RPMI8226 (cell line): ENCODE data around the gene CNNM3.

Source experiments
- DNase-seq: peaks from one replicate; pipeline ENCODE4 v3.0.0-alpha.2; 2015

Gene CNNM3

GRCh38 chr2:96866149-96866548 lies 50.1 kb downstream of the CNNM3 start:
- no peak for DNase-seq

GRCh38 chr2:96866586-96866985 lies 50.5 kb downstream of the CNNM3 start:
- no peak for DNase-seq

- DNase-seq, result no peak
Measured at GRCh38 chr2:96866986-96867755, 51.1 kb downstream of the CNNM3 start.

GRCh38 chr2:96867756-96868554 lies 51.9 kb downstream of the CNNM3 start:
- DNase-seq, result peak; percentile 30

GRCh38 chr2:96868555-96869280 lies 52.6 kb downstream of the CNNM3 start:
- DNase-seq, result peak; percentile 79

- DNase-seq, result no peak
Measured at GRCh38 chr2:96869281-96869821, 53.3 kb downstream of the CNNM3 start.

GRCh38 chr2:96869822-96870625 lies 54.0 kb downstream of the CNNM3 start, which contains the start of gene SEMA4C:
TSS of gene SEMA4C (minus strand) at chr2:96870080. CDS start at chr2:96867886, 2,194 bp downstream.
- DNase-seq, result peak; percentile 53

GRCh38 chr2:96870626-96871255 lies 54.7 kb downstream of the CNNM3 start:
- DNase-seq, result no peak

GRCh38 chr2:96872591-96873349 lies 56.7 kb downstream of the CNNM3 start:
- DNase-seq, result no peak

- DNase-seq, result peak; percentile 74
Measured at GRCh38 chr2:96873651-96874096, 57.6 kb downstream of the CNNM3 start.

GRCh38 chr2:96874198-96874831 lies 58.2 kb downstream of the CNNM3 start:
- DNase-seq, result peak; percentile 50

- DNase-seq, result no peak
Measured at GRCh38 chr2:96875498-96876268, 59.6 kb downstream of the CNNM3 start.

GRCh38 chr2:96876269-96877041 lies 60.4 kb downstream of the CNNM3 start:
- DNase-seq, result no peak

GRCh38 chr2:96877042-96877451 lies 61.0 kb downstream of the CNNM3 start:
- no peak for DNase-seq

GRCh38 chr2:96877631-96878092 lies 61.6 kb downstream of the CNNM3 start:
- no peak for DNase-seq

GRCh38 chr2:96878171-96878570 lies 62.1 kb downstream of the CNNM3 start:
- no peak for DNase-seq

- DNase-seq, result no peak
Measured at GRCh38 chr2:96878796-96879544, 62.9 kb downstream of the CNNM3 start.

GRCh38 chr2:96879545-96880040 lies 63.5 kb downstream of the CNNM3 start:
- DNase-seq, result no peak
